IMR-90 (cell line): ENCODE measurements around the gene RARS2. TPM values are rescaled to one million over a fixed set of nuclear protein-coding genes. Genes with fewer than 3 reads are reported as not detected.

Experiments
- ATAC-seq: fragments of 200-7000 bp; cut with Tn5 transposase; 2 replicates; pipeline ENCODE4 v1.9.1; 2020; ENCODE audit warnings: low read depth, mild to moderate bottlenecking, moderate library complexity
- BruUV-seq: library from RNA; stranded (reverse); fragments of 400-500 nt; replicated peaks from 2 replicates; lab custom pipeline; 2021; lab: Mats Ljungman, UMichigan
- CTCF ChIA-PET: fragments of 300-600 bp; formaldehyde crosslinking; extraction: SDS; loops from one replicate; lab custom pipeline; 2021; ENCODE audit warnings: antibody characterized with exemption; lab: Yijun Ruan, JAX
- POLR2A ChIA-PET: fragments of 300-600 bp; sonication (Branson Sonifier 250); formaldehyde crosslinking; loops from one replicate; lab custom pipeline; 2022; ENCODE audit warnings: antibody characterized with exemption; ENCODE audit not compliant: unreplicated experiment; lab: Charles Lee
- DNase-seq: peaks from one replicate; pipeline ENCODE4 v3.0.0; 2013
- H2AFZ ChIP-seq: replicated peaks from 2 replicates; pipeline ENCODE3; 2013; ENCODE audit warnings: low read length, mild to moderate bottlenecking; ENCODE audit not compliant: poor library complexity
- H2AK5ac ChIP-seq: 2 replicates; pipeline ENCODE4 v1.6.1; 2013; ENCODE audit warnings: low read depth, low read length, inconsistent platforms
- H2AK9ac ChIP-seq: replicated peaks from 2 replicates; pipeline ENCODE3; 2013; ENCODE audit warnings: mild to moderate bottlenecking, low read depth, low read length, moderate library complexity; ENCODE audit not compliant: poor library complexity
- H2BK120ac ChIP-seq: 2 replicates; pipeline ENCODE4 v1.6.1; 2013; ENCODE audit warnings: low read depth, low read length, inconsistent platforms
- H2BK15ac ChIP-seq: 3 replicates; pipeline ENCODE4 v1.6.1; 2013; ENCODE audit warnings: low read depth, low read length, inconsistent platforms
- H2BK20ac ChIP-seq: 2 replicates; pipeline ENCODE4 v1.6.1; 2013; ENCODE audit warnings: low read depth, mild to moderate bottlenecking, inconsistent platforms, low read length, moderate library complexity
- H2BK5ac ChIP-seq: 2 replicates; pipeline ENCODE4 v1.6.1; 2013; ENCODE audit warnings: mild to moderate bottlenecking, low read depth, low read length, inconsistent platforms; ENCODE audit not compliant: poor library complexity, severe bottlenecking
- H3K14ac ChIP-seq: replicated peaks from 2 replicates; pipeline ENCODE4 v1.6.1; 2013; ENCODE audit warnings: low read depth, low read length, inconsistent platforms
- H3K18ac ChIP-seq: 2 replicates; pipeline ENCODE4 v1.6.1; 2013; ENCODE audit warnings: low read depth, low read length, control low read depth
- H3K23ac ChIP-seq: 2 replicates; pipeline ENCODE4 v1.6.1; 2013; ENCODE audit warnings: low read depth, low read length, inconsistent platforms
- H3K27ac ChIP-seq: 2 replicates; pipeline ENCODE4 v1.5.1; 2013; ENCODE audit warnings: mild to moderate bottlenecking, control low read depth, low read length; ENCODE audit not compliant: insufficient read depth
- H3K27me3 ChIP-seq: 2 replicates; pipeline ENCODE4 v1.6.1; 2013; ENCODE audit warnings: low read length; ENCODE audit not compliant: control insufficient read depth, insufficient read depth
- H3K36me3 ChIP-seq: 2 replicates; pipeline ENCODE4 v1.6.1; 2013; ENCODE audit warnings: low read length, mixed read lengths; ENCODE audit not compliant: control insufficient read depth, insufficient read depth
- H3K4ac ChIP-seq: 2 replicates; pipeline ENCODE4 v1.6.1; 2013; ENCODE audit warnings: low read depth, low read length, inconsistent platforms
- H3K4me1 ChIP-seq: 2 replicates; pipeline ENCODE4 v1.6.1; 2013; ENCODE audit warnings: low read length, mixed read lengths; ENCODE audit not compliant: control insufficient read depth, insufficient read depth
- H3K4me2 ChIP-seq: 2 replicates; pipeline ENCODE4 v1.6.1; 2013; ENCODE audit warnings: low read depth, mild to moderate bottlenecking, control low read depth, low read length, moderate library complexity
- H3K4me3 ChIP-seq: 2 replicates; pipeline ENCODE4 v1.5.1; 2013; ENCODE audit warnings: low read depth, mild to moderate bottlenecking, control low read depth, low read length, moderate library complexity; ENCODE audit not compliant: insufficient read depth
- H3K56ac ChIP-seq: 2 replicates; pipeline ENCODE4 v1.6.1; 2013; ENCODE audit warnings: low read length, inconsistent platforms; ENCODE audit not compliant: insufficient read depth; ENCODE audit errors: extremely low read depth
- H3K79me1 ChIP-seq, 2 experiments: 2 replicates each; pipeline ENCODE4 v1.6.1; 2013; ENCODE audit warnings: low read length in 2 of 2, inconsistent platforms in 1 of 2, low read depth in 1 of 2
- H3K9ac ChIP-seq: 2 replicates; pipeline ENCODE4 v1.6.1; 2013; ENCODE audit warnings: low read depth, low read length, control low read depth
- H3K9me1 ChIP-seq: 2 replicates; pipeline ENCODE4 v1.6.1; 2013; ENCODE audit warnings: low read length, inconsistent platforms; ENCODE audit not compliant: insufficient read depth
- H3K9me3 ChIP-seq: 2 replicates; pipeline ENCODE4 v1.6.1; 2013; ENCODE audit warnings: low read length; ENCODE audit not compliant: control insufficient read depth, insufficient read depth
- H4K20me1 ChIP-seq: 2 replicates; pipeline ENCODE4 v1.6.1; 2013; ENCODE audit warnings: low read length, inconsistent platforms; ENCODE audit not compliant: insufficient read depth
- H4K5ac ChIP-seq: 2 replicates; pipeline ENCODE4 v1.6.1; 2013; ENCODE audit warnings: mild to moderate bottlenecking, low read depth, low read length, control low read depth
- H4K8ac ChIP-seq, 2 experiments: 2 replicates each; pipeline ENCODE4 v1.6.1; 2013; ENCODE audit warnings: low read depth in 2 of 2, low read length in 2 of 2, control low read depth in 1 of 2, inconsistent platforms in 1 of 2
- H4K91ac ChIP-seq: 2 replicates; pipeline ENCODE4 v1.6.1; 2013; ENCODE audit warnings: low read depth, low read length, inconsistent platforms; ENCODE audit not compliant: insufficient read depth
- CEBPB ChIP-seq: IDR thresholded peaks from 2 replicates; pipeline ENCODE4 v1.6.1; 2012; ENCODE audit warnings: low read depth, low read length, improper control_type of control experiment
- CHD1 ChIP-seq: IDR thresholded peaks from 2 replicates; pipeline ENCODE4 v1.6.1; 2012; ENCODE audit warnings: low read depth, low read length, improper control_type of control experiment
- ELK1 ChIP-seq: fragments of 150-350 bp; IDR thresholded peaks from 2 replicates; pipeline ENCODE4 v1.6.1; 2016; ENCODE audit warnings: low read depth, mild to moderate bottlenecking, low read length, moderate library complexity, borderline replicate concordance
- MXI1 ChIP-seq: IDR thresholded peaks from 2 replicates; pipeline ENCODE4 v1.6.1; 2012; ENCODE audit warnings: low read depth, mild to moderate bottlenecking, low read length, moderate library complexity, borderline replicate concordance
- NFE2L2 ChIP-seq: fragments of 150-350 bp; IDR thresholded peaks from 2 replicates; pipeline ENCODE4 v1.6.1; 2016; ENCODE audit warnings: low read depth, mild to moderate bottlenecking, low read length
- WGBS, 2 experiments: methylation state at CpG; one replicate each; pipeline versions ENCODE4 v1.1.5 to v1.1.7; 2013; ENCODE audit warnings: missing lambda C conversion rate in 2 of 2; ENCODE audit not compliant: insufficient read length in 1 of 2; ENCODE audit errors: extremely low coverage in 2 of 2; 5-methylcytosine and 5-hydroxymethylcytosine counted together
- dilution Hi-C: fragments of 300-500 bp; cut with HindIII; formaldehyde crosslinking; loops from one replicate; pipeline ENCODE4 v1.14.3; 2018; ENCODE audit warnings: low sequenced_read_pairs; ENCODE audit not compliant: unreplicated experiment
- in situ Hi-C: fragments of 300-500 bp; cut with MboI; formaldehyde crosslinking; loops from 3 replicates; pipeline ENCODE4 v1.14.3; 2019; ENCODE audit warnings: low sequenced_read_pairs, inconsistent platforms, mixed read lengths
- intact Hi-C: fragments of 100-400 bp; cut with micrococcal nuclease; formaldehyde crosslinking; loops from 2 replicates; pipeline ENCODE4 v1.10.0; 2022
- polyA plus RNA-seq, 3 experiments: library from polyadenylated mRNA; depleted of rRNA; stranded (reverse); fragments of >200 nt; gene quantifications; 2 replicates each; pipeline ENCODE4 v1.2.3, GENCODE V29; 2012; ENCODE audit warnings: low replicate concordance in 1 of 3
- total RNA-seq: library from RNA; depleted of rRNA; stranded (reverse); fragments of >200 nt; gene quantifications from 2 replicates; pipeline ENCODE4 v1.2.3, GENCODE V29; 2012

The RARS2 gene
- total and polyA plus RNA-seq, 2 of the 4 experiments (the other 2 are of a cell fraction) = 19.9 to 33.0 TPM

- no peak for ATAC-seq
- H3K36me3 ChIP-seq = peaks cover 52% of the 10 kb centered on the region
- POLR2A ChIA-PET = no interaction called here
These were observed 75.0 kb downstream of the RARS2 start for GRCh38 chr6:87514831-87515230.

More at GRCh38 chr6:87514831-87515230, 75.0 kb downstream of the RARS2 start:
- H2BK15ac ChIP-seq = no peak overlapping the region
- no peak overlapping the region for H3K4me3 ChIP-seq
- H3K9ac ChIP-seq = no peak overlapping the region
- no peak overlapping the region for H2BK120ac ChIP-seq
- H3K27ac ChIP-seq = no peak overlapping the region
- no peak overlapping the region for H4K5ac ChIP-seq
- H3K4me1 ChIP-seq = no peaks in the 10 kb centered on the region
- no peak overlapping the region for H3K14ac ChIP-seq
- no peak overlapping the region for H3K18ac ChIP-seq
- no peaks in the 10 kb centered on the region for H3K9me1 ChIP-seq
- BruUV-seq = no TSS peak
- no peak overlapping the region for H2AK9ac ChIP-seq
- no peak overlapping the region for H2AFZ ChIP-seq
- no peak overlapping the region for H2AK5ac ChIP-seq
- H4K20me1 ChIP-seq = no peaks in the 10 kb centered on the region; the same call in 1 of the 2 replicates
- H3K4ac ChIP-seq = no peak overlapping the region
- no peak overlapping the region for H3K4me2 ChIP-seq
- H3K27me3 ChIP-seq = no peaks in the 10 kb centered on the region
- TF ChIP-seq MXI1 (no peak), ELK1 (no peak), CEBPB (no peak), NFE2L2 (no peak), CHD1 (no peak)
- in situ Hi-C loops = no loop called here
- WGBS, 2 experiments = no CpG with 5 or more reads among the region's 2 CpGs
- H3K9me3 ChIP-seq = no peaks in the 10 kb centered on the region
- dilution Hi-C loops = no loop called here
- intact Hi-C loops = loop anchor here (5.0 kb wide), 1 partner anchor 32 kb away; no protein-coding TSS in a partner anchor
- no peaks in the 10 kb centered on the region; a peak in 1 of 4 replicates for H3K79me1 ChIP-seq
- H3K56ac ChIP-seq = no peak overlapping the region
- H4K8ac ChIP-seq = no peak overlapping the region
- CTCF ChIA-PET = no interaction called here
- DNase-seq = no peak
- no peak overlapping the region for H3K23ac ChIP-seq
- H2BK5ac ChIP-seq = no peak overlapping the region
- no peak overlapping the region for H4K91ac ChIP-seq
- H2BK20ac ChIP-seq = no peak overlapping the region
